Smooth muscle cell (in vitro differentiated cells): ENCODE measurements around the gene GPC6. TPM values are rescaled to one million over a fixed set of nuclear protein-coding genes. Genes with fewer than 3 reads are reported as not detected.
A peak's percentile ranks its signal among the peaks of the same experiment; 100 is the strongest.

Experiments used
- DNase-seq: peaks from one replicate; lab custom pipeline; 2025; ENCODE audit not compliant: unreplicated experiment; lab: John Stamatoyannopoulos, UW
- H2AFZ ChIP-seq: fragments of 200-600 bp; sonication (generic); 2 replicates; pipeline ENCODE4 v1.6.0; 2016; ENCODE audit warnings: antibody characterized with exemption, low read depth, mild to moderate bottlenecking
- H3F3A ChIP-seq: fragments of 200-600 bp; sonication (generic); 2 replicates; pipeline ENCODE4 v1.6.0; 2017; ENCODE audit warnings: antibody characterized with exemption, low read depth
- H3K27ac ChIP-seq: fragments of 200-600 bp; sonication (generic); 2 replicates; pipeline ENCODE4 v1.5.1; 2016; ENCODE audit warnings: low read depth, mild to moderate bottlenecking
- H3K27me3 ChIP-seq: fragments of 200-600 bp; sonication (generic); 2 replicates; pipeline ENCODE4 v1.6.1; 2016; ENCODE audit warnings: low read depth, mild to moderate bottlenecking
- H3K36me3 ChIP-seq: fragments of 200-600 bp; sonication (generic); 2 replicates; pipeline ENCODE4 v1.5.1; 2016; ENCODE audit warnings: low read depth
- H3K4me1 ChIP-seq: fragments of 200-600 bp; sonication (generic); 2 replicates; pipeline ENCODE4 v1.5.1; 2016; ENCODE audit warnings: low read depth
- H3K4me2 ChIP-seq: fragments of 200-600 bp; sonication (generic); 2 replicates; pipeline ENCODE4 v1.6.0; 2016; ENCODE audit warnings: mild to moderate bottlenecking
- H3K4me3 ChIP-seq: fragments of 200-600 bp; sonication (generic); 2 replicates; pipeline ENCODE4 v1.5.1; 2016; ENCODE audit warnings: mild to moderate bottlenecking
- H3K79me2 ChIP-seq: fragments of 200-600 bp; sonication (generic); 2 replicates; pipeline ENCODE4 v1.6.0; 2016; ENCODE audit warnings: low read depth, mild to moderate bottlenecking
- H3K9ac ChIP-seq: fragments of 200-600 bp; sonication (generic); 2 replicates; pipeline ENCODE4 v1.6.0; 2016; ENCODE audit warnings: low read depth
- H3K9me3 ChIP-seq: fragments of 200-600 bp; sonication (generic); replicated peaks from 2 replicates; pipeline ENCODE4 v1.5.1; 2016; ENCODE audit warnings: low read depth
- H4K20me1 ChIP-seq: fragments of 200-600 bp; sonication (generic); 2 replicates; pipeline ENCODE4 v1.6.0; 2016; ENCODE audit warnings: low read depth
- CTCF ChIP-seq: fragments of 200-600 bp; sonication (generic); IDR thresholded peaks from 2 replicates; pipeline ENCODE4 v1.5.1; 2017; ENCODE audit warnings: borderline replicate concordance, mild to moderate bottlenecking, antibody characterized with exemption; ENCODE audit not compliant: insufficient read depth, poor library complexity, severe bottlenecking
- WGBS: methylation state at CpG from one replicate; pipeline ENCODE4 v1.1.7; 2016; ENCODE audit warnings: low lambda C conversion rate; 5-methylcytosine and 5-hydroxymethylcytosine counted together
- polyA plus RNA-seq: library from polyadenylated mRNA; unstranded; fragments of >200 nt; fragmentation: Nextera tagmentation; extraction: Ambion mirVana; gene quantifications from 2 replicates; pipeline ENCODE4 v1.2.1, GENCODE V29; 2016
- total RNA-seq: library from RNA; depleted of rRNA; stranded (reverse); fragments of >200 nt; gene quantifications from 2 replicates; pipeline ENCODE4 v1.2.3, GENCODE V29; 2014

The GPC6 gene
- total and polyA plus RNA-seq, 2 experiments from 2014 or later: 19.7 to 68.5 TPM

- no peak for TF ChIP-seq CTCF
These were observed 536.3 kb downstream of the GPC6 start for GRCh38 chr13:93762708-93763426.

GRCh38 chr13:93765062-93765461 is 538.5 kb downstream of the GPC6 start:
- Histone ChIP-seq H3K79me2 (no peaks in the 10 kb centered on the region), H3F3A (peaks cover 32% of the 10 kb centered on the region), H3K36me3 (no peaks in the 10 kb centered on the region), H4K20me1 (no peaks in the 10 kb centered on the region), H3K27me3 (no peaks in the 10 kb centered on the region), H3K9me3 (no peaks in the 10 kb centered on the region), H3K4me1 (peaks cover 34% of the 10 kb centered on the region), H3K9ac (no peak overlapping the region), H3K4me3 (no peak overlapping the region), H3K4me2 (no peak overlapping the region), H2AFZ (no peak overlapping the region), H3K27ac (peak overlapping the region; percentile 48)
- TF ChIP-seq CTCF: no peak
- WGBS: 53% methylated on average over 2 of the region's 2 CpGs
- no peak for DNase-seq

More at GRCh38 chr13:93762708-93763426, 536.3 kb downstream of the GPC6 start:
- Histone ChIP-seq H3K27ac (no peak overlapping the region), H3F3A (peaks cover 32% of the 10 kb centered on the region), H3K4me3 (no peak overlapping the region), H3K27me3 (no peaks in the 10 kb centered on the region), H3K36me3 (no peaks in the 10 kb centered on the region), H3K9ac (no peak overlapping the region), H3K79me2 (no peaks in the 10 kb centered on the region), H4K20me1 (no peaks in the 10 kb centered on the region), H2AFZ (no peak overlapping the region), H3K4me2 (no peak overlapping the region), H3K4me1 (peaks cover 13% of the 10 kb centered on the region), H3K9me3 (no peaks in the 10 kb centered on the region)
- WGBS: 91% methylated on average over 6 of the region's 6 CpGs
- no peak for DNase-seq

- H3K4me2 ChIP-seq: no peak overlapping the region
- H2AFZ ChIP-seq: no peak overlapping the region
- H3F3A ChIP-seq: peaks cover 32% of the 10 kb centered on the region
- no peak overlapping the region for H3K4me3 ChIP-seq
- no peak for DNase-seq
- peaks cover 41% of the 10 kb centered on the region for H3K4me1 ChIP-seq
- H3K36me3 ChIP-seq: no peaks in the 10 kb centered on the region
- no peaks in the 10 kb centered on the region for H4K20me1 ChIP-seq
- no peaks in the 10 kb centered on the region for H3K9me3 ChIP-seq
- no peak overlapping the region for H3K9ac ChIP-seq
- no peaks in the 10 kb centered on the region for H3K27me3 ChIP-seq
- H3K27ac ChIP-seq: peak overlapping the region; percentile 10
- 97% methylated on average over 1 of the region's 1 CpG for WGBS
- no peak for TF ChIP-seq CTCF
- no peaks in the 10 kb centered on the region for H3K79me2 ChIP-seq
These were observed 539.2 kb downstream of the GPC6 start for GRCh38 chr13:93765811-93766210.

GRCh38 chr13:93766719-93767118 is 540.1 kb downstream of the GPC6 start:
- H3K9ac ChIP-seq: no peak overlapping the region
- no peaks in the 10 kb centered on the region for H3K79me2 ChIP-seq
- peaks cover 32% of the 10 kb centered on the region for H3F3A ChIP-seq
- H3K4me3 ChIP-seq: peak overlapping the region; percentile 38
- no peaks in the 10 kb centered on the region for H4K20me1 ChIP-seq
- H3K4me2 ChIP-seq: peak overlapping the region; percentile 38
- TF ChIP-seq CTCF: no peak
- no peak overlapping the region for H2AFZ ChIP-seq
- H3K27ac ChIP-seq: peak overlapping the region; percentile 50
- DNase-seq: no peak
- H3K9me3 ChIP-seq: no peaks in the 10 kb centered on the region
- H3K27me3 ChIP-seq: no peaks in the 10 kb centered on the region
- no peaks in the 10 kb centered on the region for H3K36me3 ChIP-seq
- WGBS: 22% methylated on average over 3 of the region's 3 CpGs
- peaks cover 46% of the 10 kb centered on the region for H3K4me1 ChIP-seq
